A673 (cell line): ENCODE data around the gene TEX55.

ENCODE experiments used
- CTCF ChIP-seq: fragments of 300-800, 200-600 bp; sonication (generic); conservative IDR thresholded peaks from 2 replicates; pipeline ENCODE4 v1.5.1; 2017; ENCODE audit warnings: low read depth, mild to moderate bottlenecking, antibody characterized with exemption, low read length, moderate library complexity, mixed read lengths
- EZH2 ChIP-seq: fragments of 200-600 bp; sonication (generic); IDR thresholded peaks from 2 replicates; pipeline ENCODE4 v1.6.1; 2017; ENCODE audit warnings: borderline replicate concordance, low read depth, mild to moderate bottlenecking, mixed read lengths, antibody characterized with exemption, low read length; ENCODE audit not compliant: poor library complexity, severe bottlenecking

GRCh38 chr3:119140466-119140865, 5.5 kb upstream of the TEX55 start:
- TF ChIP-seq EZH2 (no peak), CTCF (no peak)
